ENCODE results near the gene BABAM1.

- TF ChIP-seq CTCF (conservative IDR thresholded peaks at IDR 0.05) (no peak), ZFX (IDR thresholded peaks at IDR 0.05) (no peak)
These were observed 16.3 kb downstream of the BABAM1 start for GRCh38 chr19:17283504-17283996.

Data from C4-2B (cell line).